NAMALWA (cell line): Measurements from ENCODE around the gene ATP13A3.

Experiments
- DNase-seq: peaks from one replicate; pipeline ENCODE4 v3.0.0-alpha.2; 2015; ENCODE audit warnings: low spot score

ATP13A3 gene

GRCh38 chr3:194392576-194392975 lies 94.2 kb downstream of the ATP13A3 start:
- no peak for DNase-seq

- DNase-seq = no peak
These were observed 96.0 kb downstream of the ATP13A3 start for GRCh38 chr3:194390835-194391234.

- no peak for DNase-seq
These were observed 97.5 kb downstream of the ATP13A3 start for GRCh38 chr3:194389269-194389668.

GRCh38 chr3:194387926-194388418 lies 98.8 kb downstream of the ATP13A3 start:
- no peak for DNase-seq

- no peak for DNase-seq
These were observed 99.5 kb downstream of the ATP13A3 start for GRCh38 chr3:194387276-194387675.

- no peak for DNase-seq
These were observed 100.2 kb downstream of the ATP13A3 start for GRCh38 chr3:194386648-194387047.

GRCh38 chr3:194386066-194386465 lies 100.7 kb downstream of the ATP13A3 start:
- no peak for DNase-seq

GRCh38 chr3:194384569-194385001 lies 102.2 kb downstream of the ATP13A3 start:
- no peak for DNase-seq

GRCh38 chr3:194384156-194384555 lies 102.6 kb downstream of the ATP13A3 start:
- DNase-seq = no peak

GRCh38 chr3:194383276-194383940 lies 103.4 kb downstream of the ATP13A3 start:
- no peak for DNase-seq

GRCh38 chr3:194382892-194383223 lies 103.9 kb downstream of the ATP13A3 start:
- DNase-seq = no peak

GRCh38 chr3:194382196-194382891 lies 104.5 kb downstream of the ATP13A3 start:
- no peak for DNase-seq

GRCh38 chr3:194381460-194381875 lies 105.3 kb downstream of the ATP13A3 start:
- DNase-seq = no peak

GRCh38 chr3:194380326-194380725 lies 106.5 kb downstream of the ATP13A3 start:
- DNase-seq = no peak

- DNase-seq = no peak
These were observed 107.2 kb downstream of the ATP13A3 start for GRCh38 chr3:194379651-194380050.

- DNase-seq = no peak
These were observed 107.6 kb downstream of the ATP13A3 start for GRCh38 chr3:194379231-194379630.

- DNase-seq = no peak
These were observed 109.1 kb downstream of the ATP13A3 start for GRCh38 chr3:194377708-194378107.

GRCh38 chr3:194376241-194376560 lies 110.6 kb downstream of the ATP13A3 start:
- DNase-seq = no peak

- no peak for DNase-seq
These were observed 111.1 kb downstream of the ATP13A3 start for GRCh38 chr3:194375473-194376240.

- no peak for DNase-seq
These were observed 111.9 kb downstream of the ATP13A3 start for GRCh38 chr3:194374935-194375334.

GRCh38 chr3:194373899-194374298 lies 112.9 kb downstream of the ATP13A3 start:
- DNase-seq = no peak

- no peak for DNase-seq
These were observed 113.8 kb downstream of the ATP13A3 start for GRCh38 chr3:194373028-194373427.

GRCh38 chr3:194370753-194371152 lies 116.0 kb downstream of the ATP13A3 start:
- DNase-seq = no peak
